ENCODE results near the gene PADI6.
A peak's percentile ranks its signal among the peaks of the same experiment; 100 is the strongest.
"Not testable (repeated sequence)": the region's sequence is repeated elsewhere in the genome, so short reads cannot be mapped to it uniquely, and the experiment has no call there.

Gene PADI6

DNA sequence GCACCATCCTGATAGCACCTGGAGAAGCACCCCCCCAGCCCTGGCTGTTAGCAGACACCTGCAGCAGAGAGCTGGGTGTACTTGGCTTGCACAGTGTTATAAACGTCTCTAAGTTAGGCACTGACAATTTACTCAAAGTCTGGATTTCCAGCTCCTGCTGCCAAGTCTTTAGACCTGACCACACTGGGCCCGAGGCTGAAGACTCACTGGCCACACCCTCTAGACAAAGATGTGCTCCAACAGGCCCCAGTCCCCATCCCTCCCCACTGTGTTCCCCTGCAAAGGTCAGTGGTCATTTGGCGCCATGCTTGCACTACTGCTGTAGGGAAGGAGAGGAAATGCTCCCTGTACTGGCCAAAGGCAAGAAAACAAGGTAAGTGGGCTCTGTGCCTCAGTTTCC, 31.1 kb downstream of the PADI6 start:
- TF ChIP-seq, protein P1, sequence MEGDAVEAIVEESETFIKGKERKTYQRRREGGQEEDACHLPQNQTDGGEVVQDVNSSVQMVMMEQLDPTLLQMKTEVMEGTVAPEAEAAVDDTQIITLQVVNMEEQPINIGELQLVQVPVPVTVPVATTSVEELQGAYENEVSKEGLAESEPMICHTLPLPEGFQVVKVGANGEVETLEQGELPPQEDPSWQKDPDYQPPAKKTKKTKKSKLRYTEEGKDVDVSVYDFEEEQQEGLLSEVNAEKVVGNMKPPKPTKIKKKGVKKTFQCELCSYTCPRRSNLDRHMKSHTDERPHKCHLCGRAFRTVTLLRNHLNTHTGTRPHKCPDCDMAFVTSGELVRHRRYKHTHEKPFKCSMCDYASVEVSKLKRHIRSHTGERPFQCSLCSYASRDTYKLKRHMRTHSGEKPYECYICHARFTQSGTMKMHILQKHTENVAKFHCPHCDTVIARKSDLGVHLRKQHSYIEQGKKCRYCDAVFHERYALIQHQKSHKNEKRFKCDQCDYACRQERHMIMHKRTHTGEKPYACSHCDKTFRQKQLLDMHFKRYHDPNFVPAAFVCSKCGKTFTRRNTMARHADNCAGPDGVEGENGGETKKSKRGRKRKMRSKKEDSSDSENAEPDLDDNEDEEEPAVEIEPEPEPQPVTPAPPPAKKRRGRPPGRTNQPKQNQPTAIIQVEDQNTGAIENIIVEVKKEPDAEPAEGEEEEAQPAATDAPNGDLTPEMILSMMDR (IDR thresholded peaks at IDR 0.05; ENCODE audit: insufficient read depth, low read depth, low read length, missing control alignments): no peak
- H3K4me3 ChIP-seq (ENCODE audit: low read length): no peak overlapping the region
- peak; percentile 89 for DNase-seq (ENCODE audit: low read depth)

DNA sequence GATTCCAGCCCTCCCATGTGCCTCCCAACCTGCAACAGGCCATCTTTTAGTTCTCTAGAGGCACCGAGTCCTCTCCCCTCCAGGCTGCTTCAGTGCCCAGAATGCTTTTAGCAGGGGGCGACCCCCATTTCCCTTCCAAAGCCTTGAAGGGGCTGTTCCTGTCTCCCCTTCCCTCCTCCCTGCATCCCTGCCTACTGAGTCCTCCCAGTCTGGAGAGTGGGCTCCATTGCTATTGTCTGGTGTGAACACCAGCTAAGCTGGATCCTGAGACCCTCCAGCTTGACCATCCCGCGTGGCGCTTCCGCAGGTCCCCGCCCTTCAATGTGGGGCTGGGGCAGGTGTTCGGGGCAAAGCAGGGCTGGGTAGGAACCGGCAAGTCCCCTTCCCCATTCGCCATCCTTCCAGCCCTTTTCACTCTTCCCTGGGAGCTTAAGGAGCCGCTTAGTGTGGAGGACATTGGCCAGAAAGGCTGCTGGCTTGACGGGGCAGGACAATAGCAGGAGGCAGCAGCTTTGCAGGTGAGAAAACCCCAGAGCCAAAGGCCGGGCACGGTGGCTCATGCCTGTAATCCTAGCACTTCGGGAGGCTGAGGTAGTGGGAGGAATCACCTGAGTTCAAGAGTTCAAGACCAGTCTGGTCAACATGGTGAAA, 32.2 kb downstream of the PADI6 start:
- TF ChIP-seq, protein P1 (IDR thresholded peaks at IDR 0.05; ENCODE audit: insufficient read depth, low read depth, low read length, missing control alignments): no peak
- H3K4me3 ChIP-seq (ENCODE audit: low read length): no peak overlapping the region
- DNase-seq (ENCODE audit: low read depth): no peak

DNA sequence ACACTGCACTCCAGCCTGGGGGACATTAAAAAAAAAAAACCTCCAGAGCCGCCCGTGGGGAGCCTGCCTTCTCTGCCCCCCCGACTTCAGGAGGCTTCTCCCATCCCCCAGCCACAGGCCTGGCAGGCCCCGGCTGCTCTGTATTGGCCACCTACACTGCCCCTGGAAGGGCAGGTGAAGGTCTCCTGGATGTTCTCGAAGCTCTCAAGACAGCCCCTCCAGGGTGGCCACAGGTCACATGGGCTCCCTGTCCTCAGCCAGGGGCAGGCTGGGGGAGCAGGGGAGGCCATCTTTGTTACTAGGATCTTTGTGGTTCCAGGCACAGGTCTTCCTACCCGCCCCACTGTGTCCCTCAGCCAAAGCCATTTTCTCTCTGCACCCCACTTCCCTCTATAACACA, 32.8 kb downstream of the PADI6 start:
- TF ChIP-seq, protein P1 (IDR thresholded peaks at IDR 0.05; ENCODE audit: insufficient read depth, low read depth, low read length, missing control alignments): no peak
- no peak for DNase-seq (ENCODE audit: low read depth)
- no peak overlapping the region for H3K4me3 ChIP-seq (ENCODE audit: low read length)

DNA sequence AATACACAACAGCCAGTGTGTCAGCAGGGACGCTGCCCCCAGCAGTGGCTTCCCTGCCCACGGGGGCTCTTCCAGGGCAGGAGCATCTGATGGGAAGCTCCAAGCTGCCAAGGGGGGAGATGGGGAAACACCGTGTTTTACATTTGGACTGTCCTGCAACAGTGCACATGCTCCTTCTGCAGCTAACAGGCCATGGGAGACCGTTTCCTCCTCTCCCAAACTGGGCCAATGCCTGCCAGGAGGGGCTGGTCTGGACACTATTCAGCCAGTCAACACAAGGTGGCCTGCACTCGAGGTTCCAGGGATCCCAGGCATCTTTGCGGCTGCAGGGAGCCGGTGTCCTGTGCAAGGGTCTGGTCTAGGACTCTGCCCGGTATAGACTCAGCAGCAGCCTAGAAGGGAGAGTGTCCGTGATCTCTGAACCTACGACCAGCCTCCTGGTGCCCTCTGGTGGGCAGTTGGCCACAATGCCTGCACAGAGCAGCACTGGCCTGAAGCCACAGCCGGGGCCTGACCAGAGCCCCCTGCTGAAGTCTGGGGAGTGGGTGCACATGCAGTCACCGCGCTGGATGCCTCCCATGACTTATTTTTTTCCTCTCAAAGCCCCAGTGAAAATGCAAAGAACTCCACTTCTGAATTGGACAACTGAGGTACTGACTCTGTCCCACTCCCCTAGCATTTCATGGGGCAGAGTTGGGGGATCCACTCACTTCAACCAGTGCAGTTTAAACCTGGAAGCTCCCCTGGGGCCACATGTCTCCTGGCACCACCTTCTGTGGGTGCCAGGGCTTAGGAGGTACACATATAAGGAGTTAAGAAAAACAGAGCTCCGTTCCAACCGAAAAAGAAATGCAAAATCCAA, 34.1 kb downstream of the PADI6 start:
- DNase-seq (ENCODE audit: low read depth): peak; percentile 60
- H3K4me3 ChIP-seq (ENCODE audit: low read length): no peak overlapping the region
- TF ChIP-seq, protein P1 (IDR thresholded peaks at IDR 0.05; ENCODE audit: insufficient read depth, low read depth, low read length, missing control alignments): peak; percentile 86

DNA sequence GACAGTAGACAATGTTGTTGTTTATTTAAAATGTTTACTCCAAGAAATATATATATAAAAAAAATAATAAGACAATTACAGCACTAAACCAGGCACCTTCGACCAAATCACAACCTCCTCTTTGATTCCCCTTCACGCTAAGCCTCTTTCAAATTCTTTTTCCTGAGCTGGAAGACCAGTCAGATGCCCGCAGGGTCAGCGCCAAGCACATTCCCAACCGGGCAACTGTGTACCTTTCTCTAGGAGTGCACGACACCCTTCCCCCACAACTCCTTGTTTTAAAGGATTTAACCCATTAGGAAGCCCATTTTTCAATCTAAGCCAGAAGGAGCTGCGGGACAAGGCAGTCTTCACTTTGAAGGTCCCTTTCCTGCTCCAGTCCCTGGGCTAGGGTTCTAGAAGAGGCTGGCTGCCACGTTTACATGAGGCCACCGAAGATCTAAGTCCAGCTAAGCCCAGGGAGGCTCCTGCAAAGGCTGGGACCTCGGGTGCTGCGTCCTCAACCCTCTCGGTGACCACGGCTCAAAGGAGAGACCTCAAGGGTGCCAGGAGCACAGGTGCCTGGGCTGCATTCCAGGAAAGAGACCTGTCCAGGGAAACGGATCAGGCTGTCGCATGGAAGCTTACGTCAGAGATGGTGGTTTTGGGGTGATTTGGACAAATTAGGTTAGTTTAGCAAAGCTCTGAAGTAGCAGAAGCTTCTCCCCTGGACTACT, 34.9 kb downstream of the PADI6 start:
- not testable (repeated sequence) for DNase-seq (ENCODE audit: low read depth); H3K4me3 ChIP-seq (ENCODE audit: low read length)

DNA sequence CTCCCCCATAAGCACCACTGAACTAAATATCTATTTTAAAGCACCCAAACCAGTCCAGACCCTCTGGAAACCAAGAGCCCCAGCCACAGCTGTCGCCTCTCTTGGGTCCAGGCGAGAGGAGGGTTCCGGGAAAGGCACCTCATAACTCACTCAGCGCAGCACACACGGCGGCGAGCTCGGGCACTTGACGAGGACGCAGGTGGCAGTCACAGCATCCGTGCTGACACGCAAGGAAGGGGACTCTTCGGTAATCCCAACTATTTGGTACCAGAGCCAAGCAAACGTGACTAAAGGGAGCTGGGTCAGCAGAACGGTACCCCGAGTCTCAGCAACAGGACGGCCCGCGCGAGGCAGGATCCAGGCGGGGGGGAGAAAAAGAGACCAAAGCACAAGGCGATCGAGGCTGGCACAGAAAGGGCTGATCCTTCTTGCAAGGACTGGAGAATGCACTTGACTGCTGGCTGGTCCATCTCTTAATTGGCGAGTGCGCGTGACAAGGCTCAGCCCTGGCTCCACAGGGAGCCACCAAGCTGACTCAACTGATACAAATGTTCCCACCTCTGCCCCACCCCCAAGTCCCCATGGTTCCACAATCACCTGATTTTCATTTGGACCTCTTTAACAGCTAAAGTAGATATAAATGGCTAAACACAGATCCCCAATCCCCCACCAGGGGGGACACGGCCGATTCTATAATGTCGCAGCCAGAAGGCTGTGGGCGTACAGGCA, 36.0 kb downstream of the PADI6 start:
- not testable (repeated sequence) for DNase-seq (ENCODE audit: low read depth)

DNA sequence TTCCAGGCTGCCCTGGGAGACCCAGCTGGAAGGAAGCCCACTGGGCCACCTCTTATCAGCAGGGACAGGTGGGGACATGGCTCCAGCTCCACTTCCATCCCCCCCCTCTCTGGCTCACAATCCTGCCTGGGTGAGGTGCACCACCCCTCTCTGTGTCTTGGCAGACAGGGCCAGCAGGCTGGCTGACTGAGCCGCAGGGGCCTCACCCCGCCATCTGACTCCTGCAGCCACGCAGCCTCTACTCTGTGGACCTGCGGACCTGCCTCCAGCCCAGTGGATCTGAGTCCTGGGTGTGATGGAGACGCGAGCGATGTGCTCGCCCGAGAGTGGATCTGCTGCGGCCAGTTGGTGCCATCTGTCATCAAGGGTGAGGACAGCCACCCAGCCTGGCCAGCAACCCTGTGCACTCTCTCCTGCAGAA, 37.4 kb downstream of the PADI6 start:
- TF ChIP-seq, protein P1 (IDR thresholded peaks at IDR 0.05; ENCODE audit: insufficient read depth, low read depth, low read length, missing control alignments): no peak
- no peak overlapping the region for H3K4me3 ChIP-seq (ENCODE audit: low read length)
- DNase-seq (ENCODE audit: low read depth): no peak

More for the DNA sequence above, 36.0 kb downstream of the PADI6 start:
- H3K4me3 ChIP-seq (ENCODE audit: low read length): not testable (repeated sequence)
